WTC11 (cell line): ENCODE results near the gene JMY. TPM values are rescaled to one million over a fixed set of nuclear protein-coding genes. Genes with fewer than 3 reads are reported as not detected.

Experiments
- ATAC-seq: fragments of 200-7000 bp; cut with Tn5 transposase; 2 replicates; pipeline ENCODE4 v1.10.0; 2021; ENCODE audit warnings: mild to moderate bottlenecking, moderate library complexity
- CTCF ChIA-PET: fragments of 300-600 bp; sonication (Branson Sonifier 250); formaldehyde crosslinking; loops from one replicate; lab custom pipeline; 2021; ENCODE audit warnings: antibody characterized with exemption; lab: Charles Lee
- POLR2A ChIA-PET: fragments of 350-600 bp; sonication (Branson Sonifier 250); formaldehyde crosslinking; loops from one replicate; lab custom pipeline; 2021; ENCODE audit warnings: antibody characterized with exemption; lab: Charles Lee
- DNase-seq: peaks from one replicate; pipeline ENCODE4 v3.0.0; 2021; ENCODE audit warnings: low spot score
- H3K27ac Mint-ChIP-seq: 2 replicates; pipeline ENCODE4 v1.8.0; 2021; ENCODE audit warnings: mixed read lengths
- H3K27me3 Mint-ChIP-seq: 2 replicates; pipeline ENCODE4 v1.8.0; 2021; ENCODE audit warnings: low read depth, mild to moderate bottlenecking, moderate library complexity, mixed read lengths
- H3K36me3 Mint-ChIP-seq: 2 replicates; pipeline ENCODE4 v1.8.0; 2021; ENCODE audit warnings: mixed read lengths
- H3K4me1 Mint-ChIP-seq: 2 replicates; pipeline ENCODE4 v1.8.0; 2022; ENCODE audit warnings: mixed read lengths
- H3K4me3 Mint-ChIP-seq: 2 replicates; pipeline ENCODE4 v1.8.0; 2021; ENCODE audit warnings: mild to moderate bottlenecking, moderate library complexity, mixed read lengths
- H3K9me3 Mint-ChIP-seq: 2 replicates; pipeline ENCODE4 v1.8.0; 2021; ENCODE audit warnings: mixed read lengths
- ARID4B ChIP-seq: sonication (generic); formaldehyde crosslinking; IDR thresholded peaks from 2 replicates; pipeline ENCODE4 v1.8.0; 2023; ENCODE audit warnings: missing genetic modification reagents, mild to moderate bottlenecking, borderline replicate concordance
- E2F5 ChIP-seq: sonication (generic); formaldehyde crosslinking; IDR thresholded peaks from 2 replicates; pipeline ENCODE4 v1.8.1; 2022; ENCODE audit warnings: mild to moderate bottlenecking, moderate library complexity, missing genetic modification reagents
- TCF7 ChIP-seq: sonication (generic); formaldehyde crosslinking; IDR thresholded peaks from 2 replicates; pipeline ENCODE4 v1.8.0; 2022; ENCODE audit warnings: mild to moderate bottlenecking, low read depth, missing genetic modification reagents, moderate library complexity
- total RNA-seq: library from RNA; stranded (reverse); gene quantifications from 3 replicates; pipeline ENCODE4 v1.2.3, GENCODE V29; 2021

Gene JMY
- total RNA-seq, 1 experiment from 2014 or later, result 12.4 TPM

- Mint-ChIP-seq H3K27me3 (peaks cover 3% of the 10 kb centered on the region; the same call in 1 of the 2 replicates), H3K4me1 (no peaks in the 10 kb centered on the region), H3K4me3 (no peak overlapping the region), H3K9me3 (peaks cover 13% of the 10 kb centered on the region), H3K36me3 (peaks cover 12% of the 10 kb centered on the region), H3K27ac (no peak overlapping the region)
- no peak for ATAC-seq
- no peak for DNase-seq
- POLR2A ChIA-PET, result no interaction called here
- CTCF ChIA-PET, result no interaction called here
- TF ChIP-seq ARID4B (CRISPR knock-in tag) (no peak), E2F5 (CRISPR knock-in tag) (no peak), TCF7 (no peak)
These were observed 121.5 kb downstream of the JMY start for GRCh38 chr5:79357398-79357797.

Other genes starting within 250 kb of the JMY start
- 0.21 to 0.37 TPM (median 0.35 TPM) in 3 replicates for gene DMGDH, start 166.5 kb upstream of the JMY start, total RNA-seq
- gene BHMT2, start 166.4 kb upstream of the JMY start, total RNA-seq, result 0.11 to 0.27 TPM in 2 of 3 replicates, not detected in the other
- 1.1 to 1.2 TPM (median 1.1 TPM) in 3 replicates for gene BHMT, start 124.3 kb upstream of the JMY start, total RNA-seq